Stimulated activated CD4-positive, alpha-beta T cell treated with anti-CD3 and anti-CD28 coated beads, Interleukin-12 subunit alpha, Interleukin-12 subunit beta, amount 100 ng/mL, for 48 hours (primary cell): Measurements from ENCODE around the gene FZD10.

Experiments
- DNase-seq, 3 donors: peaks; one replicate each; pipeline ENCODE4 v3.0.0-alpha.2; 2020; ENCODE audit warnings: low read depth in 2 of 3, low spot score in 1 of 3

The FZD10 gene

GRCh38 chr12:130131025-130131424 is 31.2 kb upstream of the FZD10 start:
- no peak for DNase-seq

DNA sequence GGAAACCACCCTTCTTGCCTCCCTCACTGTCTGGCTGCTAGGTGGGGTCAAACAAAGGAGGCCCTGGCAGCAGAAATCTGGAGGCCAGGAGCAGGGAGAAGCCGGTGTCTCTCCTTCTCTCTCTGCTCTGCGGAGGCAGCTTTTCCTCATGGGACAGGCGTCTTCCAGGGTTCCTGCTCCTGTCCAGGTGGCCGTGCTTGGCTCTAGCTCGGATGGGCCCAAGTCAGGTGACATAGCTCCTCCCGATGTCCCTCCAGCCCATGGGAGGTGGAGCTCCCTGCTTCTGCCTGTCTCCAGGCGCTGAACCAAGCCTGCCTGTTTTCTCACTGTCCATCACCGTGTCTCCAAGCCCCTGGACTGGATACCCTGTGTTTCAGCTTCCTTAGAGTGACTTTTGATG is 30.5 kb upstream of the FZD10 start:
- no peak for DNase-seq

GRCh38 chr12:130132831-130133511 is 29.3 kb upstream of the FZD10 start:
- DNase-seq = no peak

GRCh38 chr12:130133851-130134562 is 28.3 kb upstream of the FZD10 start:
- DNase-seq = no peak

DNA sequence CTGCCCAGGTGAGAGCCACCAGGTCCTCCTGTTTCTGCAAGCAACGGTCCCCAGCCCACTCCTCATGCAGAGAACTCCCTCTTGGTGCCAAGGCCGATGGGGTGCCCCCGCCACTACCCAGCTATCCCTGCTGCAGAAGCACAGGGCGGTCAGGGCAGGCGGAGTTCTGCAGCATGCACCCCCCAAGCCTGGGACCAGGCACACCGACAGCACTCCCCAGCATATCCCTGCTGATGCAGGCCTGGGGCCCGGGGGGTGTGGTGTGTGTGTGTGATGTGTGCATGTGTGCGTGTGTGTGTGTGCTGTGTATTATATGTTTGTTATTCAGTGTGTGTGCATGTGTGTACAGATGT is 27.7 kb upstream of the FZD10 start:
- DNase-seq = no peak

DNA sequence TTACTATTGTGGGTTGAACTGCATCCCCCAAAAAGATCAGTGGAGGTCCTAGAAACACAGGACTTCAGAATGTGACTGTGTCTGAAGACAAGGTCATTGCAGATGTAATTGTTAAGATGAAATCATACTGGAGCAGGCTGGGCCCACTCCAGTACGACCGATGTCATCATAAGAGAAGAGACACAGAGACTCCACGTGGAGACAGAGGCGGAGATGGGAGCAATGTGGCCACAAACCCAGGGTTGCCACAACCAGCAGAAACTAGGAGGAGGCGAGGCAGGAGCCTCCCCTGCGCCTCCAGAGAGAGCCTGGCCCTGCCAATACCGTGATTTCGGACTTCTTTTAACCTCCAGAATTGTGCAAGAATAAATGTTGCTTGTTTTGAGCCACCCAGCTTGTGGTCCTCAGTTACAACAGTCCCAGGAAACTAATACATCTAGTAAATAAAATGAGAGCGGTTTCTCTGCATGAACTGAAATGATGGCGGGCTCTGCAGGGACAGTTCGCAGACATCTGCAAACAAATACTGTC is 25.7 kb upstream of the FZD10 start:
- no peak for DNase-seq

DNA sequence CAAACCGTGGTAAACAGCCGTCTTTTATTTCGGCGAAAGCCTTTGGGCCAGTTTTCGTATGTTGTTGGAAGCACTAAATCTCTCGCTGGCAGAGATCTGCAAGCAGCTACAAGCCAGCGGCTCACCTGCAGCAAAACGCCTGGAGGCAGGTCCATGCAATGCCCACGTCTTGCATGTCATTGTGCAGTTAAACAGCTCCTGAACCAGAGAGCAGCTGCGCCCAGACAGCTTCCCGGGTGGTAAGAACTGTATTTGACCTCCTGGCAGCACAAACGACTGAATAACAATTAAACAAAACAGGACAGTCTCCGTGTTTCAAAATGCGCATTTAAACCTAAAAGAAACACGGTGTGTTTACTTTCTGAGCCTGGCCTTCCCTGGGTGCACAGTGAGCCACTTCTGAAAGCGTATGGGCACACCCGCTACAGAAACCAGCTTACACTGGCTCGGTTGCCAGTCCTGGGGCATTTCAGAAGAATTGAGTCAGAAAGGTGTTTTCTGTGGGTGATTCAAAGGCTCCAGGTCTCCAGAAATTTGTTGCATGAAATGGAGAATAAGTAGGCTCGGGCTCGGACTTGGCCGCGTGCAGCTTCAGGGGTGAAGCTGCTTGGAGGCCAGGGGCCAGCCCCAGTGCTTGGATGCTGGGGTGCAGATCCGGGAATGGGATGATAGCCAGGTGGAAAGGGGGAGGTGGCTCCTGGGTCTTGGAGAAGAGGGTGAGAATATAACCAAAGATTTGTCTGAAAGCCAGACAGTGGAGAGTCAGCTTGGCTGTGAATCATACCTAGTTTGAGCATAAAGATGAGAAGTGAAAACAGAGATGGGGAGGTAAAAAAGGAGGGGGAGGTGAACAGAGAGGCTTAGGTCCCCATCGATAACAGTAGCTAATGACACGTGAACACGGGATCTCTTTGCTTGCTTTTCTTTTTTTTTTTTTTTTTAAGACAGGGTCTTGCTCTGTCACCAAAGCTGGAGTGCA is 24.9 kb upstream of the FZD10 start:
- DNase-seq = no peak

DNA sequence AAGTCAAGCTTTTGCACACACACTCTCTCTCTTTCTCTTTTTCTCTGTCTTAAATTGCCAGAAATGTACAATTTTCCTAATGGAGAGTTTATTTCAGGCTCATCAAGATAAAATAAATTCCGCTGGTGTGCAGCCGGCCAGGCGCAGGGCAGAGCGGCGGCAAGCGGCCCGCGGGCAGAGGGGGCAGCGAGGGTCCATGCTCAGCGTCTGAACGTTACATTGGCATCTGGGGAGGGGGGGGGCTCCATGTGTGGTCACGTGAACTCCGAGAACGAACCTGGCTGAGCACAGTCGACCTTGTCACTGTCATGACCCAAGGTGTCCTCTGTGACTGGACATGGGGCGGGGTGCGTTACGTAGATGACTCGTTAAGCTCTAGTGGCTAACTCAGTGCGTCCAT is 23.8 kb upstream of the FZD10 start:
- DNase-seq = no peak

DNA sequence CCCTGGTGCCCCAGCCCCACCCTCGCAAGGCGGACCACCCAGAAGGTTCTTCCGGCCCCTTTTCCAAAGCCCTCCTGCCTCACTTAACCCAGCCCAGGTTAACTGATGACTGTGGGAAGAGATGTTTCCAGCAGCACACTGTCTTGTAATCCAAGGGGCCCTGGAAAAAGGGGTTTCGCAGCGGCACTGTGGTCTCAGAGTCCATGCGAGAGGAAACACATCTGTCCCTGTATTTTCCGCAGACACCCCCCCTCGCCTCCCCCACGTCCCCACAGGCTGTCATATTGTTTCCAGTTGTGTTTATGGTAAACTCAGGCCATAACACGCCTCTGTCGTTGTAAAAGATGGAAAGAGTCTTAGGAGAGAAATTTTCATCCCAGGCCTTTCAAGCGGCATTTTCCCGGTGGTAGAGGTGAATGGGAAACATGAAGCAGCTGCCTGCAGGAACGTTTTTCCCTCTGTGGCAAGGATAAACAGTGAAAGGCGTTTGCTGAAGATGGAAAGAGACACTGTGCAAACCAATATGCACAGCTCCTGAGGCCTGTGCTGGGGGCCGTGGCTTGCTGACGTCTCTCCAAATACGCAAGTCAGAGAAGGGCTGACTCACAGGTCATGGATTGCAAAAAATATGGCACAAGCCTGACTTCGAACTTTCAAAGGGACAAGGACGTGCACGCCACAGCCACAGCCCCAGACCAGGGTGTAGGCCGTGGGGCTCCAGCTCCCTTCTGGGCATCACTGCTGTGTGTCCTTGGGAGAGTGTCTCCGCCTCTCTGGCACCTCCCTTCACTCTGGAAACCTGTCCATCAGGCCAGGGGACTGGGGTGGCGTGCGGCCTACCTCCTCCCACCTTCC is 22.5 kb upstream of the FZD10 start:
- DNase-seq = no peak

GRCh38 chr12:130141105-130141504 is 21.2 kb upstream of the FZD10 start:
- DNase-seq = no peak

GRCh38 chr12:130141901-130142683 is 20.2 kb upstream of the FZD10 start:
- no peak for DNase-seq

GRCh38 chr12:130142736-130143135 is 19.5 kb upstream of the FZD10 start:
- no peak for DNase-seq

- no peak for DNase-seq
These were observed 19.1 kb upstream of the FZD10 start for GRCh38 chr12:130143136-130143535.

GRCh38 chr12:130144256-130144655 is 18.0 kb upstream of the FZD10 start:
- no peak for DNase-seq

- DNase-seq = no peak
These were observed 16.5 kb upstream of the FZD10 start for GRCh38 chr12:130145731-130146130.

DNA sequence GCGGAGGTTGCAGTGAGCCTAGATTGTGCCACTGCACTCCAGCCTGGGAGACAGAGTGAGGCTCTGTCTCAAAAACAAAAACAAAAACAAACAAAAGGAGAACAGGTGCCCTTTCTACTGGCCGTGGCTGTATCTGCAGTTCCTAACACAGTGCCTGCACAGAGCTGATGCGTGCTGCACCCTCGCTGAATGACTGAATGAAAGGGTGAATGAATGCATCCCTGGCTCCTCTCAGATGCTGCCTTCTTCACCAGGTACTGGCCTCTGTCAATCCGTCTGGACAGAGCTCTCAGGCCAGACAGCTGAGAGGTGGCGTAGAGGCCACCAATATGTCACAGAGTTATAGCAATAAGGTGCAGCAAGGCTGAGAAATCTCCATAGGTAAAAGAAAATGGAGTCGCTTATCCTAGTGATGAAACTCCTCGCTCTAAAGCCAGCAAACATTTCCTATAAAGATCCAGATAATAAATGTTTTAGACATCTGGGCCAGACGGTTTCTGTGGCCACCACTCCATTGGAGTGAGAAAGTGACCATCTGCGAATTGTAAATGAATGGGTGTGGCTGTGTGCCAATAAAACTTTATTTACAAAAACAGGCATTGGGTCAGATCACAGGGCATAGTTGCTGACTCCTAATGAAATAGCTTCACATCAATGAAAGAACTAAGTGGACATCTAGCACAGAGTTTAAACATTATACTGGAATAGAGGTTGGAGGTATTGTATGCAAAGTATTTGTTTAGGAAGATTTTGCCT is 15.9 kb upstream of the FZD10 start:
- no peak for DNase-seq

GRCh38 chr12:130147875-130148596 is 14.2 kb upstream of the FZD10 start:
- DNase-seq = no peak

GRCh38 chr12:130151846-130152245 is 10.4 kb upstream of the FZD10 start:
- no peak for DNase-seq

DNA sequence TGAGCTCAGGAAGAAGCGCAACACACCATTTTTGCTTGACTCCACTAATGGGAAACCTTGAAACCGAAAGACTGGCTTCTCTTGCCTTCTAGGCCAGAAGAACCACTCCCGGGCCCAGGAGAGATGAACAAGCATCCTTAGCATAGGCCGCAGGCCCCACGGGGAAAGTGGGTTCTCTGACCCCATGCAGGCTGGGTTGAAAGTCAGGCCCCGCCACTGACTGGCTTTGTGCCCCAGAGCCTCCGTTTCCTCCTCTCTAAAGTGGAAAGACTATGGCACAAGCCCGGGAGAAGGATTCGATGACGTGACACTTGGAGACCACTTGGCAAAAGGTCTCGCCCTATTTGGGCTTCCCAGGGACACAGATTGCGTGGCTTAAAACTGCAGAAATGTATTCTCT is 9.9 kb upstream of the FZD10 start:
- DNase-seq = no peak
